ENCODE data around the gene SGMS2.

SGMS2 gene

GRCh38 chr4:107831140-107831539 lies 6.4 kb downstream of the SGMS2 start:
- DNase-seq: no peak

- no peak for DNase-seq
Observed at GRCh38 chr4:107832275-107832807, 7.6 kb downstream of the SGMS2 start.

- no peak for DNase-seq
Observed at GRCh38 chr4:107834241-107834794, 9.6 kb downstream of the SGMS2 start.

- DNase-seq: no peak
Observed at GRCh38 chr4:107835406-107835805, 10.7 kb downstream of the SGMS2 start.

- no peak for DNase-seq
Observed at GRCh38 chr4:107837317-107837716, 12.6 kb downstream of the SGMS2 start.

- DNase-seq: no peak
Observed at GRCh38 chr4:107837776-107838618, 13.3 kb downstream of the SGMS2 start.

GRCh38 chr4:107838861-107839565 lies 14.3 kb downstream of the SGMS2 start:
- DNase-seq: no peak

- DNase-seq: no peak
Observed at GRCh38 chr4:107843391-107843790, 18.7 kb downstream of the SGMS2 start.

GRCh38 chr4:107845681-107846080 lies 20.9 kb downstream of the SGMS2 start:
- DNase-seq: no peak

- DNase-seq: no peak
Observed at GRCh38 chr4:107850438-107850837, 25.7 kb downstream of the SGMS2 start.

- DNase-seq: no peak
Observed at GRCh38 chr4:107853444-107854355, 29.0 kb downstream of the SGMS2 start.

GRCh38 chr4:107854356-107855022 lies 29.8 kb downstream of the SGMS2 start:
- DNase-seq: no peak

GRCh38 chr4:107855723-107856122 lies 31.0 kb downstream of the SGMS2 start:
- DNase-seq: no peak

- DNase-seq: no peak
Observed at GRCh38 chr4:107856901-107857300, 32.2 kb downstream of the SGMS2 start.

GRCh38 chr4:107857741-107858140 lies 33.0 kb downstream of the SGMS2 start:
- no peak for DNase-seq

GRCh38 chr4:107858158-107858742 lies 33.5 kb downstream of the SGMS2 start:
- no peak for DNase-seq

GRCh38 chr4:107862658-107863057 lies 37.9 kb downstream of the SGMS2 start:
- DNase-seq: no peak

GRCh38 chr4:107863416-107863815 lies 38.7 kb downstream of the SGMS2 start:
- no peak for DNase-seq

GRCh38 chr4:107863850-107864371 lies 39.2 kb downstream of the SGMS2 start:
- no peak for DNase-seq

- no peak for DNase-seq
Observed at GRCh38 chr4:107866726-107867125, 42.0 kb downstream of the SGMS2 start.

GRCh38 chr4:107870236-107870635 lies 45.5 kb downstream of the SGMS2 start:
- DNase-seq: no peak
